ENCODE data around the gene TRAF6.

- TF ChIP-seq POLR2A (IDR thresholded peaks at IDR 0.05) = no peak
- TF ChIP-seq CTCF (IDR thresholded peaks at IDR 0.05) = no peak
Observed at GRCh38 chr11:36488096-36488495, 22.0 kb downstream of the TRAF6 start.

All from lower leg skin (tissue), 3 donors.